ENCODE results near the gene MIOX. TPM values are rescaled to one million over a fixed set of nuclear protein-coding genes. Genes with fewer than 3 reads are reported as not detected.
A peak's percentile ranks its signal among the peaks of the same experiment; 100 is the strongest.

The MIOX gene
- total and polyA plus RNA-seq, 9 of the 15 experiments (the other 6 are each of a cell fraction or from before 2014, with no cell fraction given): 0.08 TPM; not detected in 8

GRCh38 chr22:50498322-50498890 is 11.7 kb downstream of the MIOX start (continued):
- TF ChIP-seq TRIM25 (IDR thresholded peaks at IDR 0.05; ENCODE audit: borderline replicate concordance): no peak
- peak in 1 of 2 experiments; percentile 39 for TF ChIP-seq AFF1 (IDR thresholded peaks at IDR 0.05; ENCODE audit: low read depth in 1 of 2, partially characterized antibody in 2 of 2)
- no peak for TF ChIP-seq ILK (tag; IDR thresholded peaks at IDR 0.05; ENCODE audit: borderline replicate concordance, low read depth)
- no peak for TF ChIP-seq DPF2 (IDR thresholded peaks at IDR 0.05)
- no peak; the same call in 1 of the 2 replicates for TF ChIP-seq MTA3 (IDR thresholded peaks at IDR 0.05; ENCODE audit: borderline replicate concordance)
- no peak for TF ChIP-seq ZFP1 (CRISPR knock-in tag; IDR thresholded peaks at IDR 0.05)
- no peak for TF ChIP-seq POLR2B (IDR thresholded peaks at IDR 0.05; ENCODE audit: low read depth, partially characterized antibody)
- TF ChIP-seq ARNT (IDR thresholded peaks at IDR 0.05): no peak
- TF ChIP-seq NELFE (IDR thresholded peaks at IDR 0.05; ENCODE audit: insufficient read depth, insufficient read length): no peak
- TF ChIP-seq NFATC3 (IDR thresholded peaks at IDR 0.05): no peak
- TF ChIP-seq SAFB (IDR thresholded peaks at IDR 0.05; ENCODE audit: borderline replicate concordance, low read depth, low read length): no peak
- TF ChIP-seq CREM (IDR thresholded peaks at IDR 0.05; ENCODE audit: low read depth): peak; percentile 24; the same call in 1 of the 2 replicates
- no peak for TF ChIP-seq ARHGAP35 (IDR thresholded peaks at IDR 0.05; ENCODE audit: partially characterized antibody)
- no peak for TF ChIP-seq SMAD1 (IDR thresholded peaks at IDR 0.05; ENCODE audit: low read depth, low read length, partially characterized antibody)
- TF ChIP-seq EHMT2 (IDR thresholded peaks at IDR 0.05): peak; percentile 90
- TF ChIP-seq NUFIP1 (IDR thresholded peaks at IDR 0.05; ENCODE audit: partially characterized antibody): no peak
- TF ChIP-seq C11orf30 (IDR thresholded peaks at IDR 0.05; ENCODE audit: low read depth): no peak
- no peak for TF ChIP-seq POLR2AphosphoS2 (IDR thresholded peaks at IDR 0.05; ENCODE audit: low read length)
- peak; percentile 68; the same call in 1 of the 2 replicates for TF ChIP-seq CTBP1 (IDR thresholded peaks at IDR 0.05; ENCODE audit: borderline replicate concordance)
- peak in 1 of 2 experiments; percentile 59; a peak in 1 of 4 replicates for TF ChIP-seq SRF (CRISPR knock-in tag; IDR thresholded peaks at IDR 0.05)
- TF ChIP-seq IFI16 (CRISPR knock-in tag; IDR thresholded peaks at IDR 0.05): no peak
- peak; percentile 25; the same call in 1 of the 2 replicates for TF ChIP-seq TEAD4 (IDR thresholded peaks at IDR 0.05; ENCODE audit: low read length)
- TF ChIP-seq TEAD4 (CRISPR knock-in tag; IDR thresholded peaks at IDR 0.05; ENCODE audit: borderline replicate concordance): no peak
- no peak for TF ChIP-seq MYBL2 (IDR thresholded peaks at IDR 0.05; ENCODE audit: low read depth)
- TF ChIP-seq MYBL2 (CRISPR knock-in tag; IDR thresholded peaks at IDR 0.05; ENCODE audit: borderline replicate concordance): no peak
- TF ChIP-seq FOXK2 (conservative IDR thresholded peaks at IDR 0.05 in 1 of 2, IDR thresholded peaks at IDR 0.05 in 1 of 2; ENCODE audit: low read depth in 2 of 2): no peak
- peak; percentile 84 for TF ChIP-seq RB1 (IDR thresholded peaks at IDR 0.05; ENCODE audit: low read depth)
